Gastroesophageal sphincter (tissue), 4 donors: Measurements from ENCODE around the gene SDK2. TPM values are rescaled to one million over a fixed set of nuclear protein-coding genes. Genes with fewer than 3 reads are reported as not detected.

Source experiments
- ATAC-seq: fragments of 150-250 bp; one replicate; pipeline ENCODE4 v1.9.1; 2016; ENCODE audit warnings: mild to moderate bottlenecking, moderate library complexity
- H3K27ac ChIP-seq, 4 donors: fragments of 200-600 bp; sonication (generic) in 3 of 4; 1 replicate in 3 of 4; 2 replicates in 1 of 4; pipeline ENCODE4 v1.5.1; 2016 to 2019
- H3K27me3 ChIP-seq: fragments of 200-600 bp; sonication (generic); one replicate; pipeline ENCODE4 v1.5.1; 2019
- H3K36me3 ChIP-seq, 2 donors: fragments of 200-600 bp; sonication (generic); one replicate each; pipeline ENCODE4 v1.5.1; 2019; ENCODE audit warnings: control low read depth in 1 of 2
- H3K4me1 ChIP-seq, 3 donors: fragments of 200-600 bp; sonication (generic); 1 replicate in 2 of 3; 2 replicates in 1 of 3; pipeline ENCODE4 v1.5.1; 2016 to 2019; ENCODE audit warnings: control low read depth in 2 of 3
- H3K4me3 ChIP-seq, 2 donors: fragments of 200-600 bp; sonication (generic); one replicate each; pipeline ENCODE4 v1.5.1; 2019; ENCODE audit warnings: mild to moderate bottlenecking in 1 of 2, moderate library complexity in 1 of 2
- H3K9me3 ChIP-seq, 3 donors: fragments of 200-600 bp; sonication (generic); one replicate each; pipeline ENCODE4 v1.5.1; 2017 to 2019; ENCODE audit warnings: control low read depth in 2 of 3
- CTCF ChIP-seq, 4 experiments: fragments of 200-600 bp in 2 of 4; fragments of 450-650 bp in 2 of 4; sonication (generic) in 1 of 4; IDR thresholded peaks; one replicate each; pipeline ENCODE4 v1.5.1; 2017 to 2019; ENCODE audit warnings: antibody characterized with exemption in 4 of 4, mild to moderate bottlenecking in 2 of 4, moderate library complexity in 2 of 4
- EP300 ChIP-seq: sonication (generic); formaldehyde crosslinking; IDR thresholded peaks from one replicate; pipeline ENCODE4 v1.6.1; 2017; ENCODE audit warnings: antibody characterized with exemption, mild to moderate bottlenecking
- POLR2A ChIP-seq, 2 donors: fragments of 450-650 bp; IDR thresholded peaks; one replicate each; pipeline ENCODE4 v1.6.1; 2017; ENCODE audit warnings: antibody characterized with exemption in 2 of 2, mild to moderate bottlenecking in 2 of 2, moderate library complexity in 1 of 2
- POLR2AphosphoS5 ChIP-seq: sonication (generic); formaldehyde crosslinking; IDR thresholded peaks from one replicate; pipeline ENCODE4 v1.6.1; 2017; ENCODE audit warnings: antibody characterized with exemption
- WGBS, 2 donors: methylation state at CpG; one replicate each; pipeline ENCODE4 v1.1.5; 2018; ENCODE audit warnings: low coverage in 1 of 2; 5-methylcytosine and 5-hydroxymethylcytosine counted together
- total RNA-seq, 4 donors: library from RNA; depleted of rRNA; stranded (reverse); fragments of >200 nt; gene quantifications; one replicate each; pipeline ENCODE4 v1.1.0, GENCODE V29; 2016

The SDK2 gene
- total RNA-seq, 4 donors from 2014 or later: 0.31 to 2.0 (median 0.78) TPM

- 86 to 90% methylated on average over 2 of the region's 5 CpGs for WGBS, 2 donors
- no peaks in the 10 kb centered on the region for H3K4me1 ChIP-seq
- no peak for ATAC-seq
Observed at GRCh38 chr17:73521376-73521775, 122.9 kb downstream of the SDK2 start.

DNA sequence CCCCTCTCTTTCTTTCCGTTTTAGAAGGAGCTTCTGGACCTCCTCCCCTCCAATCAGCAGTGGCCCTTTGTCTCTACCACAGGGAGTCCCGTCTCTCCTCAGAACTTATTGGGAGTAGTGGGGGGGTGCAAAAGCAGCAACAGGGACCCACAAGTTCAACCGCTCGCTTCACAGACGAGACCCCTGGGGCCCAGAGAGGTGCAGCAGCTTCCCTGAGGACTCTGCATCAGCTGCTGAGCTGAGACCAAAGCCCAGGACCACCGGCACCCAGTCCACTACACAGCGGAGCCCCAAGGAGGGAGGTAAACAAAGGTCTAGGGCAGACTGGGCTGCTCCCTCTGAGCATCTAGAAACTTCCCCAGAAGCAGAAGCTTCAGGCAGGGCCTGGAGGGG lies 123.9 kb downstream of the SDK2 start:
- no peak overlapping the region for H3K4me3 ChIP-seq
- no peaks in the 10 kb centered on the region for H3K27me3 ChIP-seq
- no peak overlapping the region for H3K27ac ChIP-seq
- 71% methylated on average over 1 of the region's 7 CpGs; no CpG with 5 or more reads in 1 of the 2 donors for WGBS, 2 donors
- H3K4me1 ChIP-seq: no peaks in the 10 kb centered on the region
- no peak for ATAC-seq
- no peaks in the 10 kb centered on the region for H3K36me3 ChIP-seq
- TF ChIP-seq POLR2AphosphoS5 (no peak), CTCF (IDR thresholded peaks at IDR 0.05) (no peak), POLR2A (IDR thresholded peaks at IDR 0.05) (no peak), EP300 (no peak)
- no peaks in the 10 kb centered on the region for H3K9me3 ChIP-seq

More at GRCh38 chr17:73521376-73521775, 122.9 kb downstream of the SDK2 start:
- Histone ChIP-seq H3K27me3 (no peaks in the 10 kb centered on the region), H3K36me3 (no peaks in the 10 kb centered on the region), H3K27ac (no peak overlapping the region), H3K4me3 (no peak overlapping the region), H3K9me3 (no peaks in the 10 kb centered on the region)
- TF ChIP-seq POLR2AphosphoS5 (no peak), CTCF (IDR thresholded peaks at IDR 0.05) (no peak), POLR2A (IDR thresholded peaks at IDR 0.05) (no peak), EP300 (no peak)

DNA sequence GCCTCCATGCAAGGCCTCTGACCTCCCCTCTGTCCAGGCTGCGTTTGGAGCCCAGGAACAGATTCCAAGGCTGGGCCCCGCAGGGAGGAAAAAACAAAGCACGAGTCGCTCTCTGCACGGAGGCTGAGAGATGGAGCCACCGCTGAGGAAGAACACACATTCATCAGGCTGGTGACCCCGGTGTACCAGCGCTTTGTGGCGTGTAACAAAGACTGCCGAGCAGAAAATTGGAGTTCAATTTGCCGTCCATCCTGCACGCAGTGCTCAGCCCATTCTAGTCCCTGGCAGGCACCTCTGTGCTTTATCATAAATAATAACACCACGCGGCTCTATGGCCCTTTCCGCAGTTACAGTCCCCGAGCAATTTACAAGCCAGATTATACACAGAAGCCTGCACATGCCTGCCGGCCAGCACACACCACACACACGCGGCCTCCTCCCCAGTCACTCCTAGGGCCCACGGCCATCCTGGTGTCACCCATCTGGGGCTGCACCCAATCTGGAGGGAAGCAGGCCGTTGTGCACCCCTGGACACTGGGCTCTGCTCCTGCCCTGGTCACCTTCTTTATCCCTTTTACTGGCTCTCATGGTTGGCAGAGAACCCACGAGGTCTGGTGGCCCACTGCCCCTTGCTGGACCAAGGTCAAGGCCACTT lies 124.4 kb downstream of the SDK2 start:
- ATAC-seq: no peak
- Histone ChIP-seq H3K9me3 (no peaks in the 10 kb centered on the region), H3K4me1 (no peaks in the 10 kb centered on the region), H3K4me3 (no peak overlapping the region), H3K27me3 (no peaks in the 10 kb centered on the region), H3K27ac (no peak overlapping the region), H3K36me3 (no peaks in the 10 kb centered on the region)
- WGBS, 2 donors: 77 to 85% methylated on average over 8 of the region's 22 CpGs
- TF ChIP-seq POLR2A (IDR thresholded peaks at IDR 0.05) (no peak), POLR2AphosphoS5 (no peak), EP300 (no peak), CTCF (IDR thresholded peaks at IDR 0.05) (no peak)

GRCh38 chr17:73519011-73519410 lies 125.2 kb downstream of the SDK2 start:
- WGBS, 2 donors: no CpG with 5 or more reads among the region's 6 CpGs
- no peaks in the 10 kb centered on the region for H3K27me3 ChIP-seq
- no peaks in the 10 kb centered on the region for H3K4me1 ChIP-seq
- TF ChIP-seq POLR2AphosphoS5: no peak
- no peak for TF ChIP-seq CTCF (IDR thresholded peaks at IDR 0.05)
- no peak for TF ChIP-seq POLR2A (IDR thresholded peaks at IDR 0.05)
- TF ChIP-seq EP300: no peak
- no peak overlapping the region for H3K27ac ChIP-seq
- no peaks in the 10 kb centered on the region for H3K9me3 ChIP-seq
- no peaks in the 10 kb centered on the region for H3K36me3 ChIP-seq
- ATAC-seq: no peak
- no peak overlapping the region for H3K4me3 ChIP-seq

- no peak overlapping the region for H3K4me3 ChIP-seq
- no peak overlapping the region for H3K27ac ChIP-seq
- no peak for ATAC-seq
- H3K4me1 ChIP-seq: no peaks in the 10 kb centered on the region
- 60% methylated on average over 2 of the region's 11 CpGs; no CpG with 5 or more reads in 1 of the 2 donors for WGBS, 2 donors
- H3K36me3 ChIP-seq: no peaks in the 10 kb centered on the region
- peaks cover 3% of the 10 kb centered on the region for H3K27me3 ChIP-seq
- TF ChIP-seq EP300 (no peak), CTCF (IDR thresholded peaks at IDR 0.05) (no peak), POLR2AphosphoS5 (no peak), POLR2A (IDR thresholded peaks at IDR 0.05) (no peak)
- H3K9me3 ChIP-seq: no peaks in the 10 kb centered on the region
Observed at GRCh38 chr17:73516431-73516830, 127.8 kb downstream of the SDK2 start.
